Parathyroid adenoma (tissue), 2 donors: Measurements from ENCODE around the gene PITPNM1.
"Not testable (repeated sequence)": the region's sequence is repeated elsewhere in the genome, so short reads cannot be mapped to it uniquely, and the experiment has no call there.

Experiments
- H2AFZ ChIP-seq: fragments of 300-600 bp; sonication (generic); one replicate; pipeline ENCODE4 v1.7.0; 2017; ENCODE audit warnings: antibody characterized with exemption, mild to moderate bottlenecking
- H3K27ac ChIP-seq: fragments of 300-600 bp; sonication (generic); one replicate; pipeline ENCODE4 v1.7.0; 2017
- H3K27me3 ChIP-seq: fragments of 300-600 bp; sonication (generic); one replicate; pipeline ENCODE4 v1.7.0; 2017; ENCODE audit warnings: low read length; ENCODE audit not compliant: control insufficient read depth, insufficient read depth
- H3K36me3 ChIP-seq: fragments of 300-600 bp; sonication (generic); one replicate; pipeline ENCODE4 v1.7.0; 2017; ENCODE audit warnings: low read length; ENCODE audit not compliant: control insufficient read depth, insufficient read depth
- H3K4me1 ChIP-seq: fragments of 300-600 bp; sonication (generic); one replicate; pipeline ENCODE4 v1.7.0; 2017; ENCODE audit warnings: control low read depth
- H3K4me2 ChIP-seq: fragments of 300-600 bp; sonication (generic); one replicate; pipeline ENCODE4 v1.7.0; 2017; ENCODE audit warnings: low read length
- H3K4me3 ChIP-seq: fragments of 300-600 bp; sonication (generic); one replicate; pipeline ENCODE4 v1.7.0; 2017; ENCODE audit warnings: low read depth, low read length
- H3K79me2 ChIP-seq: fragments of 300-600 bp; sonication (generic); one replicate; pipeline ENCODE4 v1.7.0; 2017; ENCODE audit warnings: control low read depth
- H3K9ac ChIP-seq: fragments of 300-600 bp; sonication (generic); one replicate; pipeline ENCODE4 v1.7.0; 2017; ENCODE audit warnings: mild to moderate bottlenecking
- H3K9me3 ChIP-seq: fragments of 300-600 bp; sonication (generic); one replicate; pipeline ENCODE4 v1.7.0; 2017; ENCODE audit warnings: low read length; ENCODE audit not compliant: control insufficient read depth
- TF ChIP-seq, protein P1 (sequence below): fragments of 300-600 bp; sonication (generic); IDR thresholded peaks from one replicate; pipeline ENCODE4 v1.7.0; 2017; ENCODE audit warnings: antibody characterized with exemption, mild to moderate bottlenecking
- donor health status: primary hyperparathyroidism.

The PITPNM1 gene

DNA sequence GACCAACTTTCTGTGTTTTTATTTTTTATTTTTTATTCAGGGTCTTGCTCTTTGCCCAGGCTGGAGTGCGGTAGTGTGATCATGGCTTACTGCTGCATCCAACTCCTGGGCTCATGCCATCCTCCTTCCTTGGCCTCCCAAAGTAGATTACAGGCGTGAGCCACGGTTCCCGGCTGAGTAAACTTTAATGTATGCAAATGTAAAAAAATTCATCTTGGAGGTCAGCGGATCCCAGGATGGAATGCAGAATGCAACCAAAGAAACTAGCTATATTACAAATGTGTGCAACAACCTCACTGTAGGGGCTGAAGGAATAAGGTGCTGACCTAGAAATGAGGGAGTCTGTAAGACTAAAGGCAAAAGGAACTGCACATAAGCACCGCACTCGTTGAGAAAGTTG, 9.0 kb upstream of the PITPNM1 start:
- H3K4me3 ChIP-seq: no peak overlapping the region
- H3K27me3 ChIP-seq: no peaks in the 10 kb centered on the region
- H3K36me3 ChIP-seq: no peaks in the 10 kb centered on the region
- H3K27ac ChIP-seq: no peak overlapping the region
- no peak overlapping the region for H3K9ac ChIP-seq
- TF ChIP-seq, protein P1, sequence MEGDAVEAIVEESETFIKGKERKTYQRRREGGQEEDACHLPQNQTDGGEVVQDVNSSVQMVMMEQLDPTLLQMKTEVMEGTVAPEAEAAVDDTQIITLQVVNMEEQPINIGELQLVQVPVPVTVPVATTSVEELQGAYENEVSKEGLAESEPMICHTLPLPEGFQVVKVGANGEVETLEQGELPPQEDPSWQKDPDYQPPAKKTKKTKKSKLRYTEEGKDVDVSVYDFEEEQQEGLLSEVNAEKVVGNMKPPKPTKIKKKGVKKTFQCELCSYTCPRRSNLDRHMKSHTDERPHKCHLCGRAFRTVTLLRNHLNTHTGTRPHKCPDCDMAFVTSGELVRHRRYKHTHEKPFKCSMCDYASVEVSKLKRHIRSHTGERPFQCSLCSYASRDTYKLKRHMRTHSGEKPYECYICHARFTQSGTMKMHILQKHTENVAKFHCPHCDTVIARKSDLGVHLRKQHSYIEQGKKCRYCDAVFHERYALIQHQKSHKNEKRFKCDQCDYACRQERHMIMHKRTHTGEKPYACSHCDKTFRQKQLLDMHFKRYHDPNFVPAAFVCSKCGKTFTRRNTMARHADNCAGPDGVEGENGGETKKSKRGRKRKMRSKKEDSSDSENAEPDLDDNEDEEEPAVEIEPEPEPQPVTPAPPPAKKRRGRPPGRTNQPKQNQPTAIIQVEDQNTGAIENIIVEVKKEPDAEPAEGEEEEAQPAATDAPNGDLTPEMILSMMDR: no peak
- H3K4me2 ChIP-seq: no peak overlapping the region
- no peaks in the 10 kb centered on the region for H3K4me1 ChIP-seq
- H3K9me3 ChIP-seq: no peaks in the 10 kb centered on the region
- no peak overlapping the region for H2AFZ ChIP-seq
- H3K79me2 ChIP-seq: no peaks in the 10 kb centered on the region

DNA sequence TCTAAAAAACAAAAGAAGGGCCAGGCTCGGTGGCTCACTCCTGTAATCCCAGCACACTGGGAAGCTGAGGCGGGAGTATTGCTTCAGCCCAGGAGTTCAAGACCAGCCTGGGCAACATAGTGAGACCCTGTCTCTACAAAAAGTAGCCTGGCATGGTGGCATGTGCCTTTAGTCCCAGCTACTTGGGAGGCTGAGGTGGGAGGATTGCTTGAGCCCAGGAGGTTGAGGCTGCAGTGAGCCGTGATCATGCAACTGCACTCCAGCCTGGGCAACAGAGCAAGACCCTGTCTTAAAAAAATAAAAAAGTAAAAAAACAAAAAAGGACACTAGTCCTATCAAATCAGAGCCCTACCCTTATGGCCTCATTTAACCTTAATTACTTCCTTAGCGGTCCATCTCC, 6.4 kb upstream of the PITPNM1 start:
- not testable (repeated sequence) for H3K9me3 ChIP-seq, H3K9ac ChIP-seq, H3K4me2 ChIP-seq, H3K79me2 ChIP-seq, H3K4me1 ChIP-seq, H2AFZ ChIP-seq, H3K27me3 ChIP-seq, H3K36me3 ChIP-seq, H3K27ac ChIP-seq, H3K4me3 ChIP-seq

DNA sequence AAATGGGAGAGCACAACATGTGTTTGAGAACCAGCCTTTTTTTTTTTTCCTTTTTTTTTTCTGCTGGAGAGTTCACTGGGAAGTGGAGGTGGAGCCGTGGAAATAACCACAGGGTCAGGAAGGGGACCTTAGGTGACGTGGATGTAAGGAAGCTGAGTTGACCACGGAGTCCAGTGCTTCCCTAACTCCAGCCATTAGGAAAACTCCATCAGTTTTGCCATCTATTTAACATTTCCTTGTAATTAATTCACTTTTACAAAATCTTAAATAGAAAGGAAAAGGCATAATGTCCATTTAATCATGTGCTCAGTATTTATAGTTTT, 4.8 kb upstream of the PITPNM1 start:
- Histone ChIP-seq H3K36me3 (no peaks in the 10 kb centered on the region), H3K4me2 (no peak overlapping the region), H3K4me3 (no peak overlapping the region), H3K27me3 (no peaks in the 10 kb centered on the region), H3K27ac (no peak overlapping the region), H3K79me2 (no peaks in the 10 kb centered on the region), H3K9ac (no peak overlapping the region), H3K9me3 (no peaks in the 10 kb centered on the region), H2AFZ (no peak overlapping the region), H3K4me1 (peaks cover 10% of the 10 kb centered on the region)
- TF ChIP-seq, protein P1: no peak

DNA sequence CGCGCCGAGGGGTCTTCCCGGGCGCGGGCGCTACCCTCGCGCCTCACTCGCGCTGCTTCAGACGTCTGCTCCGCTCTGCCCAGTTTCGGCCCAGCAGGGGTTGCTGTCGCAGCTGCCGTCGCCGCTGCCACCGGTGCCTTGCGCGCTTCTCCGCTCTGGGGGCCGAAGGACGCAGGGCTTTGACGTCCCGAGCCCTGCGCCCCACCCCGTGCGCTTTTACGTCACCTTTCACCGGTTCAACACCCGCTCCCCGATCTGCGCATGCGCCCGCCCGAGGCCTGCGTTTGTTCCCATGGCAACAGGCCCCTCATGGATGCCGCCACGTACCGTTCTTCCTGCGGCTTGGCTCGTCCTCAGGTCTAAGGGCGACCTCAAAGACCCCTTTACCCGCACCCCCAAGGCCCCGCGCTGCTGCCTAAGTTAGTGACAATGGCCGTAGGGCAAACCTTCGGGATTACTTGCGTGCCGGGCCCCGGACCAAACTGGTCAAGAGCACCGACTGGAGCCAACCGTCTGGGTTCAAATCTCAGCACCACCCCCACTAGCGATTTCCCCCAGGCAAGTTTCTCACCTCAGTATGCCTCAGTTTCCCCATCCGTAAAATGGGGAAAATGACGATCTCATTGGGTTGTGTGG, 3.4 kb upstream of the PITPNM1 start:
- H3K9me3 ChIP-seq: no peaks in the 10 kb centered on the region
- H3K27ac ChIP-seq: peak overlapping the region; percentile 95
- H3K4me3 ChIP-seq: peak overlapping the region; percentile 92
- H3K4me2 ChIP-seq: peak overlapping the region; percentile 93
- no peaks in the 10 kb centered on the region for H3K27me3 ChIP-seq
- no peaks in the 10 kb centered on the region for H3K79me2 ChIP-seq
- peak overlapping the region; percentile 85 for H2AFZ ChIP-seq
- TF ChIP-seq, protein P1: no peak
- H3K36me3 ChIP-seq: no peaks in the 10 kb centered on the region
- peak overlapping the region; percentile 49 for H3K9ac ChIP-seq
- peaks cover 10% of the 10 kb centered on the region for H3K4me1 ChIP-seq

DNA sequence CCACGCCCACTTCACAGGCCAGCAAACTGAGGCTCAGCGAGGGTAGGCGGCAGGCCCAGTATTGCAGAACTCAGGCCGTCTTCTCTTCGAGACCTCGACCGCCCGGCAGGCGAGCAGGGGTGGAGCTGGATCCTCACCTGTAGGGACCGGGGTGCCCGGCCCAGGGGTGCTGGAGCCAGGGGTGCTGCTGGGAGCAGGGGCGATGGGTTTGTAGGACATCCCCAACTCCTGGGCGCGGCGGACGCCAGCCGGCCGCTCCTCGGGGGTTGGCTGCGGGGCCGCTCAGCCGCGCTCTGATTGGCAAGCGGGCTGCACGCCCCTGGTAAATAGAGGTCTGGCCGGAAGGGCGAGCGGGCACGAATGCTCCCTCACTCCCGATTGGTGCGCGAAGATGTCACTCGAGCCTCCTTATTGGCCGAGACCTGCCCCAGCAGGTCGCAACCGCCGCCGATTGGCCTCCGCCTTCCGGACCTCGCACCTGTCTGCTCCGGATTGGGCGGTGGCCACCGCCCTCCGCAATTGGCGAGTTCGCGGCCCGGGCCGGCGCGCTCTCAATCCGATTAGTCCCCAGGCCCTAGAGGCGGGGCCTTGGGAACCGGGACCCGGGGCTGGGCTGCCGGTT, 2.8 kb upstream of the PITPNM1 start, which contains the start of gene CDK2AP2:
Gene CDK2AP2, minus strand, starts transcription at position 299 of the 622 bp plus-strand sequence. Its CDS starts 80 bp downstream, at position 219.
- Histone ChIP-seq H3K4me2 (peak within 1 kb of the TSS; percentile 93), H3K9me3 (no peaks in the 10 kb centered on the region), H3K79me2 (no peaks in the 10 kb centered on the region), H3K4me3 (peak within 1 kb of the TSS; percentile 92), H3K4me1 (peaks cover 10% of the 10 kb centered on the region), H3K27me3 (no peaks in the 10 kb centered on the region), H3K36me3 (no peaks in the 10 kb centered on the region), H2AFZ (peak within 1 kb of the TSS; percentile 85), H3K27ac (peak within 1 kb of the TSS; percentile 95), H3K9ac (peak within 1 kb of the TSS; percentile 49)
- TF ChIP-seq, protein P1: no peak
